ENCODE results near the gene DLGAP1. TPM values are rescaled to one million over a fixed set of nuclear protein-coding genes. Genes with fewer than 3 reads are reported as not detected.

Gene DLGAP1
- total and polyA plus RNA-seq, 7 donors = 0.13 to 2.6 (median 1.3) TPM; not detected in 1

- no peak overlapping the region for H3K4me3 ChIP-seq
- intact Hi-C loops (cut with DNase I) = loop anchor here (5.0 kb wide), 1 partner anchor 162 kb away; no protein-coding TSS in a partner anchor
- H3K4me1 ChIP-seq = no peaks in the 10 kb centered on the region
- no peaks in the 10 kb centered on the region for H3K27me3 ChIP-seq
- H3K9me3 ChIP-seq = no peaks in the 10 kb centered on the region
- H3K36me3 ChIP-seq = no peaks in the 10 kb centered on the region
- no peak for DNase-seq
- 88 to 92% methylated on average over 4 of the region's 4 CpGs for WGBS, 2 donors
- no peak for TF ChIP-seq POLR2A (IDR thresholded peaks at IDR 0.05)
- TF ChIP-seq, protein P1, sequence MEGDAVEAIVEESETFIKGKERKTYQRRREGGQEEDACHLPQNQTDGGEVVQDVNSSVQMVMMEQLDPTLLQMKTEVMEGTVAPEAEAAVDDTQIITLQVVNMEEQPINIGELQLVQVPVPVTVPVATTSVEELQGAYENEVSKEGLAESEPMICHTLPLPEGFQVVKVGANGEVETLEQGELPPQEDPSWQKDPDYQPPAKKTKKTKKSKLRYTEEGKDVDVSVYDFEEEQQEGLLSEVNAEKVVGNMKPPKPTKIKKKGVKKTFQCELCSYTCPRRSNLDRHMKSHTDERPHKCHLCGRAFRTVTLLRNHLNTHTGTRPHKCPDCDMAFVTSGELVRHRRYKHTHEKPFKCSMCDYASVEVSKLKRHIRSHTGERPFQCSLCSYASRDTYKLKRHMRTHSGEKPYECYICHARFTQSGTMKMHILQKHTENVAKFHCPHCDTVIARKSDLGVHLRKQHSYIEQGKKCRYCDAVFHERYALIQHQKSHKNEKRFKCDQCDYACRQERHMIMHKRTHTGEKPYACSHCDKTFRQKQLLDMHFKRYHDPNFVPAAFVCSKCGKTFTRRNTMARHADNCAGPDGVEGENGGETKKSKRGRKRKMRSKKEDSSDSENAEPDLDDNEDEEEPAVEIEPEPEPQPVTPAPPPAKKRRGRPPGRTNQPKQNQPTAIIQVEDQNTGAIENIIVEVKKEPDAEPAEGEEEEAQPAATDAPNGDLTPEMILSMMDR (IDR thresholded peaks at IDR 0.05) = no peak
- no peak for TF ChIP-seq POLR2AphosphoS5 (IDR thresholded peaks at IDR 0.05)
- no peak for TF ChIP-seq EP300 (IDR thresholded peaks at IDR 0.05)
- H3K27ac ChIP-seq = no peak overlapping the region
Measured at GRCh38 chr18:3864669-3865298, 590.3 kb downstream of the DLGAP1 start.

DNA sequence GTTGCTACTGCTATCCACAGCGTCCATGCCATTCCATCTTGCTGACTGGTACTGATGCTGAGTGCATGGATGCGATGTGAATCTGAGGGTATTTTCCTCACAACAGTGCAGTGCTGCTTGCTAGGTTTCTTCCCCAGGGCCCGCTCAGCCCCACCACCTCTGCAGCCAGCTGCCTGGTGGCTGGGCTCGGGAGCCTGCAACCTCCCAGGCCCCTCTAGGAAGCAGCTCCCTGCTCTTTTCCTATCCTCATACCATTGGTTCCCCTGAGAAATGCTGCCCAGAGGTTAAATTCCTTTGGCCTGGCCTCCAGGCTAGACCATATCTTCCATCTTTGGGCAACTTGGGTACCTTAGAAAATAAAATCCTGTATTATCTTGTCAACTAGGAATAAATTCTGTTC is 591.5 kb downstream of the DLGAP1 start:
- intact Hi-C loops (cut with DNase I) = no loop called here
- no peak for DNase-seq
- Histone ChIP-seq H3K27me3 (no peaks in the 10 kb centered on the region), H3K4me3 (no peak overlapping the region), H3K27ac (no peak overlapping the region), H3K4me1 (no peaks in the 10 kb centered on the region), H3K36me3 (no peaks in the 10 kb centered on the region), H3K9me3 (no peaks in the 10 kb centered on the region)
- TF ChIP-seq POLR2A (IDR thresholded peaks at IDR 0.05) (no peak), POLR2AphosphoS5 (IDR thresholded peaks at IDR 0.05) (no peak), EP300 (IDR thresholded peaks at IDR 0.05) (no peak)
- TF ChIP-seq, protein P1 (IDR thresholded peaks at IDR 0.05) = no peak
- WGBS, 2 donors = 72 to 90% methylated on average over 4 of the region's 4 CpGs

DNA sequence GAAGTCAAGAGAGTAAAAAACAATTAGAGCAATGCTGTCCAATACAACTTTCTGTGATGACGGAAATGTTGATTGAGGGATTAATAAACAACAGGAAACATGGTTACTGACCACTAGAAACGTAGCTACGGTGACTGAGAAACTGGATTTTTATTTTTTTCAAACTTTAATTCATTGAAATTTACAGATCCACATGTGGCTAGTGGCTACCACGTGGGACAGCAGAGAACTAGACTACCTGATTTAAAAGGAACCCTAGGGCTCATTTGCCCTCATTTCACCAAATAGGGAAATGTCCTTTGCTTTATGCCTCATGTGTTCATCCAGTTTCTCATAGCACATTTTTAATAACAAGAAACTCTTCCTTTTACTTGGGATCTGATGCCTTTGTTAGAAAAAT is 592.1 kb downstream of the DLGAP1 start:
- no peaks in the 10 kb centered on the region for H3K36me3 ChIP-seq
- 81 to 83% methylated on average over 4 of the region's 4 CpGs for WGBS, 2 donors

GRCh38 chr18:3861495-3861894 is 593.6 kb downstream of the DLGAP1 start:
- Histone ChIP-seq H3K4me1 (no peaks in the 10 kb centered on the region), H3K27ac (no peak overlapping the region), H3K9me3 (no peaks in the 10 kb centered on the region), H3K27me3 (no peaks in the 10 kb centered on the region), H3K4me3 (no peak overlapping the region), H3K36me3 (no peaks in the 10 kb centered on the region)
- WGBS, 2 donors = 89 to 92% methylated on average over 1 of the region's 1 CpG
- no peak for TF ChIP-seq POLR2A (IDR thresholded peaks at IDR 0.05)
- intact Hi-C loops (cut with DNase I) = no loop called here
- DNase-seq = no peak

More for the DNA sequence above, 592.1 kb downstream of the DLGAP1 start:
- intact Hi-C loops (cut with DNase I) = no loop called here
- no peak for DNase-seq
- Histone ChIP-seq H3K9me3 (no peaks in the 10 kb centered on the region), H3K27me3 (no peaks in the 10 kb centered on the region), H3K4me1 (no peaks in the 10 kb centered on the region), H3K4me3 (no peak overlapping the region), H3K27ac (no peak overlapping the region)
- no peak for TF ChIP-seq POLR2AphosphoS5 (IDR thresholded peaks at IDR 0.05)
- TF ChIP-seq, protein P1 (IDR thresholded peaks at IDR 0.05) = no peak
- no peak for TF ChIP-seq EP300 (IDR thresholded peaks at IDR 0.05)
- no peak for TF ChIP-seq POLR2A (IDR thresholded peaks at IDR 0.05)

DNA sequence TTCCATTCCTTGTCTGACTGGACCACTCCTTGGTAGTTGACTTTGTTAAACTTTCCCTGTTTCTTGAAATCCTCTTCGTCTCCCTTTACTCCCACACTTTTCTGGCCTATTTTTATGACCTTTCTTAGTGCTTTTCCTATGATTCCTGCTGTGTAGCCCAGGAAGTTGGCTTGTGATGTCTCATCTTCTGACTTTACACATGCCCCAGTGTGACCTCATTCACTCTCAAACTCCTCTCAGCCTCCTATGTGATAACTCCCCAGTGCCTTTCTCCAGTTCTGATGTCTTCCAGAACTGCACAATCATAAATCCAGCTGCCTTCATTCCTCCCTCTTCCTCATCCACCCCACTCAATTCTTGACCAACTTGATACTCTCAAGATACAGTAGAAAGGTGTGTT is 597.6 kb downstream of the DLGAP1 start:
- no peaks in the 10 kb centered on the region for H3K4me1 ChIP-seq
- DNase-seq = no peak
- intact Hi-C loops (cut with DNase I) = no loop called here
- TF ChIP-seq EP300 (IDR thresholded peaks at IDR 0.05) = no peak
- TF ChIP-seq, protein P1 (IDR thresholded peaks at IDR 0.05) = no peak
- no peak for TF ChIP-seq POLR2AphosphoS5 (IDR thresholded peaks at IDR 0.05)
- no peak for TF ChIP-seq POLR2A (IDR thresholded peaks at IDR 0.05)
- H3K27ac ChIP-seq = no peak overlapping the region
- no peaks in the 10 kb centered on the region for H3K36me3 ChIP-seq
- 65 to 81% methylated on average over 1 of the region's 1 CpG for WGBS, 2 donors
- no peaks in the 10 kb centered on the region for H3K9me3 ChIP-seq
- no peaks in the 10 kb centered on the region for H3K27me3 ChIP-seq
- H3K4me3 ChIP-seq = no peak overlapping the region
